GM19452 (cell line): ENCODE measurements around the gene SMG6.
A peak's percentile ranks its signal among the peaks of the same experiment; 100 is the strongest.

Experiments used
- ATAC-seq: cut with Tn5 transposase; IDR thresholded peaks from one replicate; pipeline ENCODE4 v1.9.1; 2021; ENCODE audit not compliant: unreplicated experiment

The SMG6 gene

GRCh38 chr17:2064147-2064489 lies 239.5 kb downstream of the SMG6 start:
- no peak for ATAC-seq

GRCh38 chr17:2063261-2064146 lies 240.1 kb downstream of the SMG6 start:
- no peak for ATAC-seq

- ATAC-seq, result no peak
Measured at GRCh38 chr17:2062571-2063183, 240.9 kb downstream of the SMG6 start.

- ATAC-seq, result no peak
Measured at GRCh38 chr17:2061441-2061958, 242.1 kb downstream of the SMG6 start.

- ATAC-seq, result no peak
Measured at GRCh38 chr17:2060681-2061440, 242.7 kb downstream of the SMG6 start.

GRCh38 chr17:2060385-2060658 lies 243.3 kb downstream of the SMG6 start:
- ATAC-seq, result no peak

GRCh38 chr17:2059547-2060384 lies 243.8 kb downstream of the SMG6 start:
- ATAC-seq, result no peak

- ATAC-seq, result no peak
Measured at GRCh38 chr17:2058586-2059546, 244.7 kb downstream of the SMG6 start.

- ATAC-seq, result no peak
Measured at GRCh38 chr17:2057760-2058585, 245.6 kb downstream of the SMG6 start.

- no peak for ATAC-seq
Measured at GRCh38 chr17:2057175-2057759, 246.3 kb downstream of the SMG6 start.

- ATAC-seq, result no peak
Measured at GRCh38 chr17:2056206-2057174, 247.1 kb downstream of the SMG6 start.

GRCh38 chr17:2055292-2056205 lies 248.0 kb downstream of the SMG6 start:
- peak; percentile 15 for ATAC-seq

GRCh38 chr17:2054512-2055291 lies 248.9 kb downstream of the SMG6 start, which contains the start of gene HIC1:
Gene HIC1 (plus strand): TSS chr17:2055103. CDS start chr17:2056691, 1,588 bp downstream.
- ATAC-seq, result peak; percentile 39

GRCh38 chr17:2054262-2054511 lies 249.4 kb downstream of the SMG6 start:
- no peak for ATAC-seq

GRCh38 chr17:2053380-2054261 lies 250.0 kb downstream of the SMG6 start:
- no peak for ATAC-seq
